Suprapubic skin (tissue), 4 donors: ENCODE measurements around the gene SMARCD1.

Experiments
- POLR2A ChIP-seq, 2 donors: fragments of 450-650 bp; IDR thresholded peaks; one replicate each; pipeline ENCODE4 v1.6.1; 2017; ENCODE audit warnings: antibody characterized with exemption in 2 of 2, mild to moderate bottlenecking in 2 of 2, moderate library complexity in 2 of 2
- POLR2AphosphoS5 ChIP-seq, 3 donors: sonication (generic); formaldehyde crosslinking; IDR thresholded peaks; one replicate each; pipeline ENCODE4 v1.6.1; 2017; ENCODE audit warnings: antibody characterized with exemption in 3 of 3

GRCh38 chr12:50147281-50147680, 62.1 kb downstream of the SMARCD1 start:
- no peak for TF ChIP-seq POLR2AphosphoS5 (IDR thresholded peaks at IDR 0.05)
- TF ChIP-seq POLR2A (IDR thresholded peaks at IDR 0.05), result no peak
